ENCODE measurements around the gene SLC6A11.
A peak's percentile ranks its signal among the peaks of the same experiment; 100 is the strongest.

Gene SLC6A11

DNA sequence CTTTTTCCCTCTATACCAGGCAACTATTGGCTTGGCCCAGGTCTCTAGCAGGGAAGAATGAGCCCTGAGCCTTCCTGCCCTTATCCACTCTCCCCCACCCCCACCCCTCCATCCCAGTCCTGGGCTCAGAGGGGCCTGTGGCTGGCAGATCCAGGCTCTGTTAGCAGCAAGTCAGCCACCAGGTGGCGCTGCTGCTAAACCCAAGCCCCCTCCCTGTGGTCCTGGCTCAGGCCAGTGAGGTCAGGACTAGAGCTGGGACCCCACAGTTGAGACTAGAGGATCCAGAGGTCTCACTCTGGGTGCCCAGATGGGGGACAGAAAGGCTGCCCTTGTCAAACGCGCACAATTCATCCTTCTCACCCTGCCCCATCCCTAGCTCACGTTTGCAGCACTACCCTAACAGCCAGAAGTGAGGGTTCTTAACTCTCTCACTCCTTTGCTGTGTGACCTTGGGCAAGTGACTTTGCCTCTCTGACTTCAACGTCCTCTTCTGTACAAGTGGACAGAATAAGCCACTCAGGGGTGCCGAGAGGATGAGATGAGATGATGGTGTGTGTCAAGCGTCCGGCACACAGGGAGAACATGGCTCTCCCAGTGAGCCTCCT, 129.8 kb downstream of the SLC6A11 start:
- FAIRE-seq = peak; percentile 53
- peak; percentile 22 for DNase-seq (ENCODE audit: extremely low spot score, insufficient read length, low read depth)

DNA sequence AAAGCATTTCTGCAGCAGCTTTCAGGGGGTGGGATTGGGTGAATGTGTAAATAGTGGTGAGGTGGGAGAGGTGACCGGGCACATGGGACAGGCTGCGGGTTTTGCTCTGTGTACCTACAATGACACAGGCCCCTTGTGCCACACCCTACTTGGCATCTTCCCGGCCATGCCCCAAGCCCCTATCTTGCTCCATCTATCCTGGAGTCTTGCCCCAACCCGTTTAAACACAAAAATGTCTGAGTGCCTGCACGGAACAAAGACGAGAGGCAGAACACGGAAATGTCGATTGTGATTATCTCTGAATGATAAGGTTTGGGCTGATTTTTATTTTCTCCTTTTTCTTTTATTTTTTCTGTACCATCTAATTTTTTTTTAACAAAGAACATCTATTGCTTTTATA, 130.5 kb downstream of the SLC6A11 start:
- DNase-seq (ENCODE audit: extremely low spot score, insufficient read length, low read depth) (no peak), FAIRE-seq (no peak)

DNA sequence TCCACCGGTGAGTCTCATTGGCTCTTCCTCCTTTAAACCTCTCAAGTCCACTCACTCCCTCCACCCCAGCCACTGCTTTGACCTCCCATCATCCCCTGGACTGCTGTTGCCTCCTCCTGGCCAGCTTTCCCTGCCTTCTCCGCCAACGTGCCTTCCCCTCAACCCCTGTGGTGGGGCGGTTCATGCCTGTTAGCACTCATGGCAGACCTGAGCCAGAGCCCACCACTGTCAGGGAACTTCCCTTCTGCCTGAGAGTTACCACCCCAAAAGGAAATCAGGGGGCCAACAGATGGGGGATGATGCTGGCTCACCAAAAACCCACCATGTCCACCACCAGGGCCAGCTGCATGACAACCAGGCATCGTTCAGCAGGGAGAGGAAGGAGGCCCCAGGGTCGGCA, 132.3 kb downstream of the SLC6A11 start:
- FAIRE-seq (no peak), DNase-seq (ENCODE audit: extremely low spot score, insufficient read length, low read depth) (no peak)

DNA sequence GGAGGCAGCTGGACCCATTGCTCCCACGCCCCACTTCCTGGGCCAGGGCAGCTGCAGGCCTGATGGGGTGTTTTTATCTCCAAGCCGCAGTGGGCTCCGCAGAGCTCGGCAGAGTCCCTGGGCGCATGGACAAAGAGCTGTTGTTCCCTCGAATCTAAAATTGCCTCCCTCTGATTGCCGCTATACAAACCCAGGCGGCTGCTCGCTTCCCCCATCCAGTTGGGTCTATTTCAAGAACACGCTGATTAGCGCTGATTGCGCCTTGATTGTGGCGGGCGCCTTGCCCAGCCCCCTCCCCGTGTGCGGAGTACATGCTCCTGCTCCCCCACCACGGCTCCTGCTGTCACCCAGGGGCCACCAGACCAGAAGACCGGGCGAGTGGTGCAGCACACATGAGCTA, 133.2 kb downstream of the SLC6A11 start:
- DNase-seq (ENCODE audit: extremely low spot score, insufficient read length, low read depth) (no peak), FAIRE-seq (no peak)

DNA sequence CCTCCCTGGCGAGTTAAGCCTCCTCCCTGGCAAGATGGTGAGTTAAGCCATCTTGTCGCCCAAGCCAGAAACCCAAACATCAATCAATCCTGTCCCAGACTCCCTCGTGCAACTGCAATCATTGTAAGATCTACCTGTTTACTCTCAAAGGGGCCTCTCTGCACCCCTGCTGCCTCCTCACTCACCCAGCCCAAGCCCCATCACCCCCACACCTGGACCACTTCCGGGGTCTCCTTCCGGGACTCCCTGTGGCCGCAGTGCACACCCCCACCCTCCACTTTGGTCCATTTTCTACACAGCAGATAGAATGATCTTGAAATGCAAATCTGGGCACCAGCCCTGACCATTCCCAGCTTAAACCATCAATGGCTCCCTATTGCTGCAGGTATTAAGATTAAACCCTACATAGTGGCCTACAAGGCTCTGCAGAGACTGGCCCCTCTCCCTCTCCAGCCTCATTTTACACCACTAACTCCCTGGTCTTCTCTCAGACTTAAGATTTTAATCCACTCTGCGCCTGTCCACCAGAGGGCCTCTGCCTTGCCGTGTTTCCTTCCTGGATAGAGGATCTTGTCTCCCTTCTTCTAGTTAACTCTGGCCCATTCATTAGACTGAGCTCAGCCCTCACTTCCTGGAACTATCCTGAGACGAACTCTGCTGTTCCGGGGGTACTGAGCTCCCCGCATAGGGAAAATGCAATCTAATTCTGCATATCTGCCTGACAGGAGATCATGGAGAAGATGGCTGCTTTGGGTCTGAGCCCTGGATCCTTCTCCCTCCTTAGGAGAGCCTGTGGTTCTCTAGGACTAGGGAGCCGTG, 134.7 kb downstream of the SLC6A11 start:
- DNase-seq (ENCODE audit: extremely low spot score, insufficient read length, low read depth) (no peak), FAIRE-seq (no peak)

DNA sequence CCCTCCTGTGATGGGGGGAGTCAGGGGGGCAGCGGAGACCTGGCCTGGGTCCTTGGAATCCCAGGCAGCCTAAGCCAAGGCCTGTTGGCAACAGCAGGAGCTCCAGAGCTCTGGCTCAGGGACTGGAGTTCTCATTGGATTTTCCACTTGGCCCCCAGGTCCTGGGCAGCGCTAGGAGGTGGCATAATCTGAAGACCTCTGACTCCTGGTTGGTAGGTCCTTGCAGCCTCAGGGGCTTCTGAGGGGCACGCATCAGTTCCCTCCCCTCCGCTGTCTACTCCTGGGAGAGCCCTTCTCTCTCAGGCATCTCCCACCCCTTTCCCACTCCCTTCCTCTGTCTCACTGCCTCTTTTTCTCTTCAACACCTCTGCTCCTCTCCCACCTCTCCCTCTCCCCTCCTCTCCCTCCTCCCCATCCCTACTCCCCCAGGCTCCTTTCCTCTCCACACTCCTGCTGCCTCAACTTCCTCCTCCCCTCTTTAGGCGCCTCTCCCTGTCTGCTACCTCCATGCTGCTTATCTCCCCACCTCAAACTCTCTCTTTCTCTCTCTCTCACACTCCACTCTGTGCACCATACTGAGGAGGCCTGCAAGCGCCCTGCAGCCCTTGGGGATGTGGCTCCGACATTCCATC, 135.4 kb downstream of the SLC6A11 start:
- DNase-seq (ENCODE audit: extremely low spot score, insufficient read length, low read depth) (no peak), FAIRE-seq (no peak)

DNA sequence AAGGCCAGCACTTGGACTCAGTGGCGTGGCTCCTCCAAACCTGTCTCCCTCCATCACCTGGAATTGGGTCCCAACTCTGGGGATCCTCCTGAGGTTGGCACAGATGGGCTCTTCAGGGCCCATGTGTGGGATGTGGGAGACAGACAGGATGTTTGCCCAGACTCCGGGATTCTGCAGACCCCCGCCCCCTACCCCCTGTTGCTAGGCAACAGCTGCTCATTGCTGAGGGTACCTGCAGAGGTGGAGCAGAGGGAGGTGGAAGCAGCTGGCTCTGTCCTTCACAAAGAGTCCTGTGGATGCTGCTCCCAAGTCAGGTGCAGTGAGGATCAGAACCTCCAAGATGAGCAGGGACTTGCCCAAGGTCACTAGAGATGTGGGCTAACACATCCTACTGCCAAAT, 136.5 kb downstream of the SLC6A11 start:
- FAIRE-seq (no peak), DNase-seq (ENCODE audit: extremely low spot score, insufficient read length, low read depth) (no peak)

DNA sequence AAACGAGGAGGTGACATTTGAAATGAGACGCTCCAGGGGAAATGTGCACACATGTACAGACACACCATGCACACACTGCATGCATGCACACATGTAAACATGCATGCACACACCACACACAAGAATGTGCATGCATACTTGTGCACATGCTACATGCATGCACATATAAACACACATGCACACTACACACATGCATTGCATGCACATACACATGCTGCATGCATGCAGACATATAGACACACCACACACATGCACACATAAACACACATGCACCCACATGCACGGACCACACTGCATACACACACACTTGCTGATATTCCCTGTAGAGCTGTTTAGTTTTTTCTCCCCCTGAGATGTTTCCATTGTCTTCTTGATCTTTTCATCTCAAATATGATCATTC, 138.7 kb downstream of the SLC6A11 start:
- FAIRE-seq (no peak), DNase-seq (ENCODE audit: extremely low spot score, insufficient read length, low read depth) (no peak)

DNA sequence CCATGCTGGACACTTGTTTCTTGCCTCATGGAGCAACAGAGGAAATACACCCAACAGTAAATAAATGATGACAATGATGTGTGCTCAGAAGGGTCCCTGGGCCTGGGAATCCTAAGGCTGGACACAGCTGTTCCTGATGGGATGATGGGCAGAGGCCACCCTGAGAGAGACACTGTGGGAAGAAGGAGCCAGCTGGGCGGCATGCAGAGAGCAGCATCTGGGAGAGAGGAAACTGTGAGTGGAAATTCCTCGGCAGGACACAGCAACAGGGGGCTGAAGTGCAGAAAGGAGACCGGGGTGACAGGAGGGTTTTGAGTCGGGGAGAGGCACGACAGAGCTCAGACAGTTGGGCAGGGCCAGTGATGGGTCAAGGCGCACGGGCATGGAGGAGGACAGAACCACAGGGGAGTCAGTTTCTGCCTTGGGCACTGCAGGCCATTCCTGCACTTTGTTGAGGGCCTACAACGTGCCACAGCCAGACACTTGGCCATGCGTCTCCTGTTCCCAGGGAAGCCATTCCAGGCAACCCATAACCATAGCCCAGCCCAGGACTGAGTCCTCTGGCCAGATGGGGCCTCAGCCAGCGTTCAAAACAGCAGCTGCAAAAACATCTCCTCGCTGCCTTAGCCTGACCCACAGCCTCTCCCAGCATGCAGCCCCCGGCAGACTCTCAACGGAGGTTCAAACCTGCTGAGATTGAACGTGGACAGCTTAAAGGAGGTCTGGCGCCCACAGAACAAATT, 139.9 kb downstream of the SLC6A11 start:
- DNase-seq (ENCODE audit: extremely low spot score, insufficient read length, low read depth) (no peak), FAIRE-seq (no peak)

DNA sequence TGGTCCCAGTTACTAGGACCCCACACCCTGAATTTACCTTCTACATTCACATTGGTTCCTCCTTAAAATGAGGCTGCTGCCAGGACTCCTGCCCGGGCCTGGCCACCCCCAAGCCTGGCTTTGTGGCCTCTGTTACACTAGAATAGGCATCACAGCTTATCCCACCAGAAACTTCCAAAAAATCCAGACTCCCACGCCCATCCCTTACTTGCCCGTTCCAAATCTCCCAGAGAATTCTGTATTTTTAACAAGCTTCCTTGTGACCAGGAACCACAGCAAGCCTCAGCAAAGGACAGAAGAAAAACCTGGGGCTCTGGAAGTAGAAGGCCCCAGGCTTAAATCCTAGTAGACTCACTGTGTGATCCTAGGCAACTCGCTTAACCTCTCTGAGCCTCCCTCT, 140.5 kb downstream of the SLC6A11 start:
- FAIRE-seq (no peak), DNase-seq (ENCODE audit: extremely low spot score, insufficient read length, low read depth) (no peak)

DNA sequence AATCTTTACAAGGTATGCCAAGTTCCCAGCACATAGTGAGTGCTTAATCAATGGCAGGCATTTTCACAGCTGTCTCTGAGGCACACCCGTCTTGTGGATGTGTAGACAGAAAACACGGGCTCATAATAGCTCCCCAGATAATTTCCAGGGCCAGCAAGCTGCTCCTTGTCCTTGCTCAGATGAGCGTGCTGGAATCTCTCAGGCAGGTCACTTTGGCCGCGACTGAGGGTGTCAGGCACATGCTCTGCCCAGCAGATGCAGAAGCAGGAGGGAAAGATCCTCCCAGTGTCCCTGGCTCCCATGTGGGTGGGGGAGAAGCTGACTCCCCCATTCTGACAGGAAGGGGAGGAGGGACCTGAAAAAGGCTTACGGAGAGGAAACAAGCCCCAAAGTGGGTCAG, 141.0 kb downstream of the SLC6A11 start:
- DNase-seq (ENCODE audit: extremely low spot score, insufficient read length, low read depth) (no peak), FAIRE-seq (no peak)

DNA sequence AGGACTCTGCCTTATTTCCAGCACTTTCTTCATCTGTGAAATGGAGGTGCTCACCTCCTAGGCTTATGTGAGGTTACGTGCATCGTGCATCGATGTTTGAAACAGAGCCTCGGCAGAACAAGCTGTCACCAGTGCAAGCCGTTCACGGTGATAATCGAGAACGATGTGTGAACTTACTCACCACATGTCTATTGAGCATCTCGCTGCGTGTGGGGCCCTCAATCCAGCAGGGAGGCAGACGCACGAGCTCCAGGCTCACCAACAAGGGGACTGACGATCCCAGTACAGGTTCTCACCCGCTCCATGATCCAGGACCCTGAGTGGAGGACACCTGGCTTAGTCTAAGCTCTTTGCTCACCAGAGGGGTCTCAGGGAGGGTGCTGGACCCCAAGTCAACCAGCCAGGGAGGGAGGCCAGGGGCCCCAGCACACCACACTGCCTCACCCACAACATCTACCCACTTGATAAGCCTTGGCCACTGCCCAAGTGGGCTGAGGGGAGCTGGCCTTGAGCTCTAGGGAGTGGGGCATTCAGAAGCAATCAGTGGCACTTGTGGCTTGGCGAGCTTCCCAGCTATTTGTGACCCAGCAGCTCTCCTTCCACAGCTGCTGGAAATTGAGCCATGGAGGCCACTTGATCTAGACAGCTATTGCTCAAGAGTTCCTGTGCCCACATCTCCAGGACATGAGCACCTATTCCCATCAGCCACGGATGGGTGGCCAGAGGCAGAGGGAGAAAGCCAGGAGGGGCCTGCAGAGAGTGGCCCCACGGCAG, 142.1 kb downstream of the SLC6A11 start:
- FAIRE-seq (no peak), DNase-seq (ENCODE audit: extremely low spot score, insufficient read length, low read depth) (no peak)

DNA sequence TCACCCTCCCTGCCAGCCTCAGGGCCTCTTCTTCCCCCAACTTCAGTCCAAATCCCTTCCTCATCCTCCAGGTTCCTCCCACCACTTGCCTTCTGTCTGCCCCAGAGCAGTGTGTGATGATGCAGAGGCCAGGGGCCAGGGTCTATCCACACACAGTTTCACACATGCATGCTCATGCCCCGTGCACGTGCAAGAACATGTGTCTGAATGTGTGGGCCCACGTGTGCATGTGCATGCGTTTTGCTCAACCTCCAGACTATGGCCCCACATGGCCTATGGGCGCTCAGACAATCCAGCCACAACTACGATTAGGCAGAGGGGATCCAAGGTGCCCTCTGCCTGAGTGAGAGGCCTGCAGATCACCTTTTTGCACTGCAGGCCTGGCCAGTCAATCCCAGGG, 144.2 kb downstream of the SLC6A11 start:
- FAIRE-seq (no peak), DNase-seq (ENCODE audit: extremely low spot score, insufficient read length, low read depth) (no peak)

DNA sequence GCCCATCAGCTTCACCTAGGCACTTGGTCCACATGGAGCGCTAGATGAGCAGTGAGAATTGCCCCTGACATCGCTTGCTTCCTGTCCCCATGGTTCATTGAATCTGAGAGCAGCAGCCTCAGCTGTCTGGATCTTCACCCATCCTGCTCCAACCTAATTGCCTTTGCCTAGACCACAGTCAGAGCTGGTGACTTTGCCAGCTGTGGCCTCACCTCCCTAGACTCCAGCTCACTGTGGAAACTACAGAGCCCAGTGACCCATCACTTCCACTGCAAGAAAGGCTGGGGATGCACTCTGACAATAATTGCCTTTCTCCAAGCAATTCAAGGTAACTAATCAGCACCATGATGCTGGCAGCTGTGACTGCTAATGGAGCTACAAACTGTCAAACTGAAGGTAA, 145.9 kb downstream of the SLC6A11 start:
- FAIRE-seq = no peak
- no peak for DNase-seq (ENCODE audit: extremely low spot score, insufficient read length, low read depth)

DNA sequence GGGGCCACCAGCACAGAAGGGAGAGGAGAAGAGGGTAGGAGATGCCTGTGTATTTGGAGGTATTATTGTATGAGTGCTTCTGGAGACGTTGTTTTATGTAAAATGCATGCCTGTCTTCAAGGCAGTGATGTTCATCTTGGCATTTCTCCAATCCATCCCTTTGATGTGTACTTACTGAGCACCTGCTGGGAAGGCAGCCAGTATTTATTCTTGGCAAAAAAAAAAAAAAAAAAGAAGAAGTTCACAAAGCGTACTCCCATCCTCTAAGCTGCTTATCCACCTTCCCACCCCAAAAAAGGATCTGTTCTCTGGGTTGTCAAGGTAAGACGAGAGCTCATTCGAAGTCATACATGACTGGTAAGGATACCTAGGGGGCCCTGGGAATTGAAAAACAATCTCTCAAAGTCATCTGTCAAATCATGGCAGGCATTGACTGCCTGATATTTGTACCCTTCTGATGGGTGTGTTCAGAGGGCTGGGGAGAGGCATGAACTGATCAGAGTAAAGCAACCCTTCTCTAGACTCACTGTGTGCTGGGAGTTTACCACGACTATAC, 146.5 kb downstream of the SLC6A11 start:
- FAIRE-seq (no peak), DNase-seq (ENCODE audit: extremely low spot score, insufficient read length, low read depth) (no peak)

DNA sequence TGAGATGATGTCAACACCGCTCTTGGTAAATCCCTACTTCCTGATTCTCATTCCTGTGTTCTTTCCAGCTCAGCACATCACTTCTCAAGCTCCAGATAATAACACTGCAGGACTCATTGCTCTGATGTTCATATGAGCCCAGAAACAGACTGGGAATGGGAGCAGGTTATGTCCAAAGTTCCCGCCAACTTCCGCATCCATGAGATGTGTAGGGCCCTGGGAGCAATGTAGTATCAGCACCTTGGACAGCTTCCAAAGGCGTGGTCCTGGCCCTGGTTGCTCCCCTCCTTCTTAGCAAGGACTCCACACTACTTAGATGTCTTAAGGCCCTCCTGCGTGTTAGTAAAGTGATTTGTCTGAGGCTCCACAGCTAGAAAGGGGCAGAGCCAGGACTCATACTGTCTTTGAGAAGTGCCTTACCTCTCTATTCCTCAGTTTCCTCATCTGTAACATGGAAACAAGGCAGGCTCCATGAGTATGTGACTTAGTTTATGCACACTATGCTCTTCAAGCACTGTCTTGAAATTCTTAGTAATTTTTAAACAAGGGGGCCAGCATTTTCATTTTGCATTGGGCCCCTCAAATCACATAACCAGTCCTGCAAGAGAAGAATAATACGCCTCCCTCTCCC, 148.6 kb downstream of the SLC6A11 start:
- DNase-seq (ENCODE audit: extremely low spot score, insufficient read length, low read depth) = no peak
- FAIRE-seq = no peak

DNA sequence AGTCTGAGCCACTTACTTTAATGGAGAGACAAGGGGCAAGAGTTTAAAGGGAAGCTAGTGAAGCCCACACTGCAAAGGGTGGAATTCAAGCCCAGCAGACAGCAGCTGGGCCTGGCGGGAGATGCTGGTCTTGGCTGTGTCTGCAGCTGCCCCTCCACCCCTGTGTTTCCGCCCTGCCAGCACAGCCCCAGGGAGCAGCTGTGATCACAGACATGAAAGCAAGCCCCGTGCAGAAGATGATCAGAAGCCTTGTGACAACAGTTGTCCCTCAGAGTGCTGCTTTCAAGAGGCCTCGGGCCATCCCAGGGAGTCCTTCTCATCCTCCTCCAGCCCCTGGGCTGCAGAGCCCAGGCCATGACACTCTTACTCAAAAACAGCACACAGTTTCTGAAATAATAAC, 152.4 kb downstream of the SLC6A11 start:
- no peak for FAIRE-seq
- DNase-seq (ENCODE audit: extremely low spot score, insufficient read length, low read depth) = no peak

DNA sequence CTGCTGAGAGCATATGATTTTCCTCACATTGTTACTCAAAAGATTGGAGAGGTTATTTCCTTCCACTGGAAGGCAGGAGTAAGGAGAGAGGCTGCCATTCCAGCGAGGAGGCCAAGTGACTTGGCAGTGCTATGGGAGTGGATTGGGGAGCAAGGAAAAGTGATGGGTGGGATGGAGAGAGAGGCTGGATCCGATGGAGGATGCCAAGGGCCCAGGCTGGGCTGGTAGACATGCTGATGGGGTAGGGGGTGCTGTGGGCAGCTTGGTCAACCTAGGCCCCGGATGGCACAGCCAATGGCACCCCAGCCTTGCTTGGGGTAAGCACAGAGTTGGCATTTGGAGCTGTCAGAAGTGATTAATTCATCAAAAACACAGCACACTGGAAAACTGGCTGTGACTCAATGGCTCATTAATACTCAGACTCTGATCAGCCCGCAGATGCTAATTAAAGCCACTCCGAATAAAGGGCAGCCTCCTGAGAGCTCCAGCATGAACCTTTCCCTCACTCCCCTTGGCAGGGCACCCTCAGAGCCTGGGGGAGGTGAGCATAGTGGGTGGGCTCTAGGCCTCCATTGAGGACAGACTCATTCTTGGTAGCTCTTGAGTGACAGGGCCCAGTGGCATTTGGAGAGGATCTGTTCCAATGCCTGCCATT, 154.4 kb downstream of the SLC6A11 start:
- no peak for FAIRE-seq
- DNase-seq (ENCODE audit: extremely low spot score, insufficient read length, low read depth) = no peak

Data from GM18507 (cell line).